WTC11 (cell line): Measurements from ENCODE around the gene LHFPL2. TPM values are rescaled to one million over a fixed set of nuclear protein-coding genes. Genes with fewer than 3 reads are reported as not detected.

ENCODE experiments used
- ATAC-seq: fragments of 200-7000 bp; cut with Tn5 transposase; 2 replicates; pipeline ENCODE4 v1.10.0; 2021; ENCODE audit warnings: mild to moderate bottlenecking, moderate library complexity
- CTCF ChIA-PET: fragments of 300-600 bp; sonication (Branson Sonifier 250); formaldehyde crosslinking; loops from one replicate; lab custom pipeline; 2021; ENCODE audit warnings: antibody characterized with exemption; lab: Charles Lee
- POLR2A ChIA-PET: fragments of 350-600 bp; sonication (Branson Sonifier 250); formaldehyde crosslinking; loops from one replicate; lab custom pipeline; 2021; ENCODE audit warnings: antibody characterized with exemption; lab: Charles Lee
- DNase-seq: peaks from one replicate; pipeline ENCODE4 v3.0.0; 2021; ENCODE audit warnings: low spot score
- H3K27ac Mint-ChIP-seq: 2 replicates; pipeline ENCODE4 v1.8.0; 2021; ENCODE audit warnings: mixed read lengths
- H3K27me3 Mint-ChIP-seq: 2 replicates; pipeline ENCODE4 v1.8.0; 2021; ENCODE audit warnings: low read depth, mild to moderate bottlenecking, moderate library complexity, mixed read lengths
- H3K36me3 Mint-ChIP-seq: 2 replicates; pipeline ENCODE4 v1.8.0; 2021; ENCODE audit warnings: mixed read lengths
- H3K4me1 Mint-ChIP-seq: 2 replicates; pipeline ENCODE4 v1.8.0; 2022; ENCODE audit warnings: mixed read lengths
- H3K4me3 Mint-ChIP-seq: 2 replicates; pipeline ENCODE4 v1.8.0; 2021; ENCODE audit warnings: mild to moderate bottlenecking, moderate library complexity, mixed read lengths
- H3K9me3 Mint-ChIP-seq: 2 replicates; pipeline ENCODE4 v1.8.0; 2021; ENCODE audit warnings: mixed read lengths
- ATF2 ChIP-seq: sonication (generic); formaldehyde crosslinking; IDR thresholded peaks from 2 replicates; pipeline ENCODE4 v1.8.1; 2022; ENCODE audit warnings: low read depth, missing genetic modification reagents, borderline replicate concordance
- ATF6 ChIP-seq: sonication (generic); formaldehyde crosslinking; IDR thresholded peaks from 2 replicates; pipeline ENCODE4 v1.8.1; 2023; ENCODE audit warnings: mild to moderate bottlenecking, missing genetic modification reagents
- E2F1 ChIP-seq: sonication (generic); formaldehyde crosslinking; IDR thresholded peaks from 2 replicates; pipeline ENCODE4 v1.8.0; 2022; ENCODE audit warnings: mild to moderate bottlenecking, missing genetic modification reagents
- ESRRA ChIP-seq: sonication (generic); formaldehyde crosslinking; IDR thresholded peaks from 2 replicates; pipeline ENCODE4 v1.8.1; 2022; ENCODE audit warnings: mild to moderate bottlenecking, missing genetic modification reagents, borderline replicate concordance
- ETV6 ChIP-seq: sonication (generic); formaldehyde crosslinking; IDR thresholded peaks from 2 replicates; pipeline ENCODE4 v1.8.1; 2022; ENCODE audit warnings: mild to moderate bottlenecking, missing genetic modification reagents
- JUN ChIP-seq: sonication (generic); formaldehyde crosslinking; IDR thresholded peaks from 2 replicates; pipeline ENCODE4 v1.8.0; 2023; ENCODE audit warnings: mild to moderate bottlenecking, missing genetic modification reagents
- MAX ChIP-seq: sonication (generic); formaldehyde crosslinking; IDR thresholded peaks from 2 replicates; pipeline ENCODE4 v1.8.0; 2022; ENCODE audit warnings: mild to moderate bottlenecking, missing genetic modification reagents
- NFYB ChIP-seq: sonication (generic); formaldehyde crosslinking; conservative IDR thresholded peaks from 2 replicates; pipeline ENCODE4 v1.8.0; 2022; ENCODE audit warnings: low read depth, missing genetic modification reagents
- OVOL2 ChIP-seq: fragments of 250-450 bp; sonication (Bioruptor Pico); IDR thresholded peaks from 2 replicates; pipeline ENCODE4 v1.9.0; 2021; ENCODE audit warnings: mild to moderate bottlenecking, borderline replicate concordance
- PREB ChIP-seq: sonication (generic); formaldehyde crosslinking; IDR thresholded peaks from 2 replicates; pipeline ENCODE4 v1.8.1; 2022; ENCODE audit warnings: mild to moderate bottlenecking, missing genetic modification reagents, moderate library complexity, borderline replicate concordance
- RELA ChIP-seq: sonication (generic); formaldehyde crosslinking; IDR thresholded peaks from 2 replicates; pipeline ENCODE4 v1.8.1; 2022; ENCODE audit warnings: missing genetic modification reagents, mild to moderate bottlenecking, borderline replicate concordance
- SP1 ChIP-seq: sonication (generic); formaldehyde crosslinking; conservative IDR thresholded peaks from 2 replicates; pipeline ENCODE4 v1.8.1; 2022; ENCODE audit warnings: missing genetic modification reagents
- STAT6 ChIP-seq: sonication (generic); formaldehyde crosslinking; conservative IDR thresholded peaks from 2 replicates; pipeline ENCODE4 v1.8.1; 2023; ENCODE audit warnings: mild to moderate bottlenecking, low read depth, missing genetic modification reagents, moderate library complexity
- TEAD1 ChIP-seq: sonication (generic); formaldehyde crosslinking; IDR thresholded peaks from 2 replicates; pipeline ENCODE4 v1.8.0; 2022; ENCODE audit warnings: mild to moderate bottlenecking, missing genetic modification reagents
- ZMAT4 ChIP-seq: fragments of 250-450 bp; sonication (Bioruptor Pico); IDR thresholded peaks from 2 replicates; pipeline ENCODE4 v1.9.0; 2021; ENCODE audit warnings: mild to moderate bottlenecking
- ZNF219 ChIP-seq: sonication (generic); formaldehyde crosslinking; IDR thresholded peaks from 2 replicates; pipeline ENCODE4 v1.8.0; 2023; ENCODE audit warnings: missing genetic modification reagents, mild to moderate bottlenecking, borderline replicate concordance
- ZNF263 ChIP-seq: sonication (generic); formaldehyde crosslinking; IDR thresholded peaks from 2 replicates; pipeline ENCODE4 v1.8.1; 2022; ENCODE audit warnings: low read depth, mild to moderate bottlenecking, moderate library complexity, missing genetic modification reagents
- ZNF671 ChIP-seq: fragments of 250-450 bp; sonication (Bioruptor Pico); IDR thresholded peaks from 2 replicates; pipeline ENCODE4 v1.8.0; 2021; ENCODE audit warnings: mild to moderate bottlenecking
- total RNA-seq: library from RNA; stranded (reverse); gene quantifications from 3 replicates; pipeline ENCODE4 v1.2.3, GENCODE V29; 2021

The LHFPL2 gene
- total RNA-seq, 1 experiment from 2014 or later = 40.6 TPM

- Mint-ChIP-seq H3K4me1 (peaks cover 27% of the 10 kb centered on the region), H3K4me3 (no peak overlapping the region), H3K27ac (no peak overlapping the region)
- TF ChIP-seq SP1 (CRISPR knock-in tag) (no peak), ZMAT4 (CRISPR knock-in tag) (no peak), ZNF263 (CRISPR knock-in tag) (no peak)
- TF ChIP-seq, all 79 proteins: peak for 0
- DNase-seq (no peak), ATAC-seq (no peak)
- H3K9me3 Mint-ChIP-seq = peaks cover 27% of the 10 kb centered on the region
- POLR2A ChIA-PET = no interaction called here
- no peaks in the 10 kb centered on the region; the same call in 1 of the 2 replicates for H3K27me3 Mint-ChIP-seq
- peaks cover 48% of the 10 kb centered on the region for H3K36me3 Mint-ChIP-seq
- CTCF ChIA-PET = no interaction called here
Observed at GRCh38 chr5:78588507-78588906, 60.1 kb downstream of the LHFPL2 start.

GRCh38 chr5:78587775-78588291, 60.7 kb downstream of the LHFPL2 start:
- Mint-ChIP-seq H3K27ac (no peak overlapping the region; the same call in 1 of the 2 replicates), H3K36me3 (peaks cover 50% of the 10 kb centered on the region), H3K4me1 (peaks cover 21% of the 10 kb centered on the region), H3K9me3 (peaks cover 27% of the 10 kb centered on the region), H3K27me3 (no peaks in the 10 kb centered on the region; the same call in 1 of the 2 replicates), H3K4me3 (no peak overlapping the region)
- ChIA-PET POLR2A (no interaction called here), CTCF (no interaction called here)
- TF ChIP-seq ETV6 (CRISPR knock-in tag) = no peak
- TF ChIP-seq NFYB (CRISPR knock-in tag) = no peak
- no peak for TF ChIP-seq ATF6 (CRISPR knock-in tag)
- TF ChIP-seq OVOL2 (CRISPR knock-in tag) = no peak
- no peak for TF ChIP-seq STAT6 (CRISPR knock-in tag)
- TF ChIP-seq JUN (CRISPR knock-in tag) = no peak
- no peak for TF ChIP-seq ATF2 (CRISPR knock-in tag)
- no peak for TF ChIP-seq E2F1 (CRISPR knock-in tag)
- TF ChIP-seq ESRRA (CRISPR knock-in tag) = no peak
- TF ChIP-seq MAX = no peak
- no peak for TF ChIP-seq ZNF671
- no peak for TF ChIP-seq TEAD1 (CRISPR knock-in tag)
- no peak for TF ChIP-seq RELA (CRISPR knock-in tag)
- TF ChIP-seq ZNF219 (CRISPR knock-in tag) = no peak
- no peak for TF ChIP-seq PREB (CRISPR knock-in tag)
- ATAC-seq (no peak), DNase-seq (no peak)
